ENCODE data around the gene ATP6V0A1. TPM values are rescaled to one million over a fixed set of nuclear protein-coding genes. Genes with fewer than 3 reads are reported as not detected.
"Not testable (repeated sequence)": the region's sequence is repeated elsewhere in the genome, so short reads cannot be mapped to it uniquely, and the experiment has no call there.

ATP6V0A1 gene
- total and polyA plus RNA-seq, 4 experiments from 2014 or later, result 3.9 to 15.9 (median 9.7) TPM

DNA sequence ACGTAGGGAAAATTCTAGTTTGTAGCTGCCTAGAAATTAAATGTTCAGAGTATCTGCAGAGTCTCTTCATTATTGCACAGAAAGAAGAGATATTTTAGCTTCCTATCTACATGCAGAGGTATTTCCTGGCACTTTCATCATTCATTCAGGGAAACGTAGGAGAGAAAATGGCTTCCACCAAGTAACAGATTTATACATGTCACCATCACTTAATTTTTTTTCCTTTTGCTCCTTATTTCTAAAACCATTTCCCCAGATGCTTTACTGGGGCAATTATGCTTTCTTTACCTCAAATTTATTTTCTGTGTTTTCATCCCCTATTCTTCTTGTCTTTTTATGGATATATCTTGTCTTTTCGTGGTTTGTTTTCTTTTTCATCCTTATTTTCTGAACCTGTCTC lies 18.5 kb downstream of the ATP6V0A1 start:
- Histone ChIP-seq H3K27me3 (ENCODE audit: insufficient read depth, low read length) (no peaks in the 10 kb centered on the region), H3K36me3 (ENCODE audit: insufficient read depth, low read length) (no peaks in the 10 kb centered on the region), H3K27ac (ENCODE audit: low read depth, low read length) (no peak overlapping the region), H3K9me3 (ENCODE audit: control insufficient read depth in 1 of 2, low read length in 2 of 2) (no peaks in the 10 kb centered on the region), H3K4me1 (ENCODE audit: insufficient read depth, low read length) (no peaks in the 10 kb centered on the region), H3K4me3 (ENCODE audit: low read length in 2 of 2) (no peak overlapping the region)
- Mint-ChIP-seq H3K4me3 (no peak overlapping the region), H3K9me3 (no peaks in the 10 kb centered on the region), H3K36me3 (peaks cover 21 to 45% of the 10 kb centered on the region in 2 donors), H3K27me3 (no peaks in the 10 kb centered on the region), H3K27ac (peak overlapping the region in 1 of 7 donors; percentile 0), H3K4me1 (peaks cover 0 to 3% (median 0%) of the 10 kb centered on the region in 4 donors)
- DNase-seq, result no peak
- ChIA-PET CTCF (ENCODE audit: partially characterized antibody) (no interaction called here), POLR2A (ENCODE audit: partially characterized antibody) (no interaction called here)
- intact Hi-C loops (cut with micrococcal nuclease), result no loop called here

DNA sequence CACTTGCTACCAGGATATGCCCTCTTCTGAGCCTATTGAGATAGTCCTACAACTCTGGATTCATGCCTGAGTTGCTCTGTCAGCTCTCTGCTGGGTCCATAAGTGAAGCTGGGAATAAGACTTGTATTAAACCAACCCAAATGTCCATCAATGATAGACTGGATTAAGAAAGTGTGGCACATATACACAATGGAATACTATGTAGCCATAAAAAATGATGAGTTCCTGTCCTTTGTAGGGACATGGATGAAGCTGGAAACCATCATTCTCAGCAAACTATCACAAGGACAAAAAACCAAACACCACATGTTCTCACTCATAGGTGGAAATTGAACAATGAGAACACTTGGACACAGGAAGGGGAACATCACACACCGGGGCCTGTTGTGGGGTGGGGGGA lies 19.1 kb downstream of the ATP6V0A1 start:
- H3K4me1 Mint-ChIP-seq; DNase-seq; H3K36me3 ChIP-seq (ENCODE audit: insufficient read depth, low read length); H3K9me3 ChIP-seq (ENCODE audit: control insufficient read depth in 1 of 2, low read length in 2 of 2); H3K4me3 Mint-ChIP-seq; H3K27me3 ChIP-seq (ENCODE audit: insufficient read depth, low read length); H3K4me1 ChIP-seq (ENCODE audit: insufficient read depth, low read length); CTCF ChIA-PET (ENCODE audit: partially characterized antibody); H3K27ac ChIP-seq (ENCODE audit: low read depth, low read length); POLR2A ChIA-PET (ENCODE audit: partially characterized antibody); H3K4me3 ChIP-seq (ENCODE audit: low read length in 2 of 2); H3K27ac Mint-ChIP-seq; intact Hi-C loops (cut with micrococcal nuclease); H3K27me3 Mint-ChIP-seq; H3K9me3 Mint-ChIP-seq: not testable (repeated sequence)
- peaks cover 19 to 41% of the 10 kb centered on the region in 2 donors for H3K36me3 Mint-ChIP-seq

DNA sequence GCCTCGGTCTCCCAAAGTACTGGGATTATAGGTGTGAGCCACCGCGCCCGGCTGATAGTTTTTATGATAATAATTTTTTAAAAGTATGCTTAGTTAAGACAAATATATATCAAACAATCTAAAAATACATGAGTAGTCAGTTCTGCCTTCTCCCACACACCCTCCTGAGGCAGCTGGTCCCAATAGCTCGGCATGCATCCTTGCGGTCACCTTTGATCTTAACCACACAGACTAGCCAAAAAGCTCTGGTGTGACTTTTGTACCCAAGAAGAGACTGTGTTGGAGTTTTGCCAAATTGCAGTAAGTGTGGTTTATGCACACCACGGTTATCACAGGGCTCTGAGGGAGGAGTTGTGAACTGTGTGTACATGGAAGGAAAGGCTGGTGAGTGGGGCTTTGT lies 25.6 kb downstream of the ATP6V0A1 start:
- POLR2A ChIA-PET (ENCODE audit: partially characterized antibody), result interaction anchor here (0.7 to 2.3 kb wide), 7 partner anchors 11 to 170 kb away, joined by 3 to 11 read pairs (median 4); partner anchors contain the start of gene STAT3

DNA sequence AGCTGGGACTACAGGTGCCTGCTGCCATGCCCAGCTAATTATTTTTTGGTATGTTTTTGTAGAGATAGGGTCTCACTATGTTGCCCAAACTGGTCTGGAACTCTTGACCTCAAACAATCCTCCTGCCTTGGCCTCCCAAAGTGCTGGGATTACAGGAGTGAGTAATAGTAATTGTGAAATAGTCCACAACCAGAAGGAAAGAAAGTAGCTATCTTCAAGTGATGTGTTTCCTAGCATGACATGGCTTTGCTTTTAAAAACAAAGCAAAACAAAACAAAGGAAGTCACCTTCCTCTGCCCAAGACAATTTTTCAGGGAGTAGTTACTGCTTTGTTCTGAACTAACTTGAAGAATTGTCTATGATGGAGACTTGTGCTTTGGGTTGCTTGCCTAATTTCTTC lies 27.0 kb downstream of the ATP6V0A1 start:
- intact Hi-C loops (cut with micrococcal nuclease), result no loop called here
- no peaks in the 10 kb centered on the region for H3K9me3 ChIP-seq (ENCODE audit: control insufficient read depth in 1 of 2, low read length in 2 of 2)
- H3K27ac ChIP-seq (ENCODE audit: low read depth, low read length), result no peak overlapping the region
- Mint-ChIP-seq H3K27me3 (peaks cover 0 to 1% of the 10 kb centered on the region in 2 donors), H3K4me3 (peak overlapping the region in 1 of 8 donors; percentile 43), H3K27ac (no peak overlapping the region), H3K4me1 (peaks cover 22 to 48% (median 33%) of the 10 kb centered on the region in 4 donors), H3K9me3 (no peaks in the 10 kb centered on the region), H3K36me3 (peaks cover 8 to 13% of the 10 kb centered on the region in 2 donors)
- no peak for DNase-seq
- H3K36me3 ChIP-seq (ENCODE audit: insufficient read depth, low read length), result no peaks in the 10 kb centered on the region
- H3K4me3 ChIP-seq (ENCODE audit: low read length in 2 of 2), result no peak overlapping the region
- CTCF ChIA-PET (ENCODE audit: partially characterized antibody), result interaction anchor here (0.9 kb wide), 1 partner anchor 29 kb away, joined by 4 read pairs; no protein-coding TSS in a partner anchor
- peaks cover 30% of the 10 kb centered on the region for H3K4me1 ChIP-seq (ENCODE audit: insufficient read depth, low read length)
- no peaks in the 10 kb centered on the region for H3K27me3 ChIP-seq (ENCODE audit: insufficient read depth, low read length)
- POLR2A ChIA-PET (ENCODE audit: partially characterized antibody), result no interaction called here

More for the DNA sequence above, 25.6 kb downstream of the ATP6V0A1 start:
- CTCF ChIA-PET (ENCODE audit: partially characterized antibody), result interaction anchor here (1.6 kb wide), 1 partner anchor 33 kb away, joined by 4 read pairs; no protein-coding TSS in a partner anchor
- Mint-ChIP-seq H3K4me3 (peak overlapping the region; percentile 10 to 77 (median 71)), H3K27ac (peak overlapping the region in 6 of 7 donors; percentile 5 to 93 (median 70)), H3K4me1 (peaks cover 19 to 41% (median 30%) of the 10 kb centered on the region in 4 donors), H3K27me3 (peaks cover 0 to 1% of the 10 kb centered on the region in 2 donors), H3K36me3 (peaks cover 3 to 11% of the 10 kb centered on the region in 2 donors), H3K9me3 (no peaks in the 10 kb centered on the region)
- H3K27ac ChIP-seq (ENCODE audit: low read depth, low read length), result no peak overlapping the region
- H3K36me3 ChIP-seq (ENCODE audit: insufficient read depth, low read length), result no peaks in the 10 kb centered on the region
- intact Hi-C loops (cut with micrococcal nuclease), result loop anchor here (1.0 to 5.0 kb wide), 2 partner anchors 27 to 33 kb away; no protein-coding TSS in a partner anchor
- H3K9me3 ChIP-seq (ENCODE audit: control insufficient read depth in 1 of 2, low read length in 2 of 2), result no peaks in the 10 kb centered on the region
- H3K4me1 ChIP-seq (ENCODE audit: insufficient read depth, low read length), result peaks cover 30% of the 10 kb centered on the region
- no peaks in the 10 kb centered on the region for H3K27me3 ChIP-seq (ENCODE audit: insufficient read depth, low read length)
- peak; percentile 87 to 92 (median 88) for DNase-seq
- peak overlapping the region in 1 of 2 donors; percentile 5 for H3K4me3 ChIP-seq (ENCODE audit: low read length in 2 of 2)

DNA sequence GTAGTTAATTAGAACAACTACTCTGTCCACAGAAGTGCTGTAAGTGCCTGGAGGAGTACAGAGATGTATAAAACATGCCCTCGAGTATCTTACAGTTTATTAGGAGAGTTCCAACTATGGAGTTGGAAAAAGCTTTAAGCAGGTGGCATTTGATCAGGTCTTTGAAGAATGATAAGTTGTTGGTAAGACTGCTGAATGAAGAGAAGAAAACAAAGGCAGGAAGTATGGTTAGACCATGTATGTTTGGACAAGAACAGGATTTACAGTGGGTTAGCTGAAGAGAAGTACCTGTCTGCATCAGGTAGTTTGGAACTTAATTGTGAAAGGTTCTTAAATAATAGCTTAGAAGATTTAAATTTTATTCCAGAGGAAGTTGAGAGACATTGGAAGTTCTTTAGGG lies 29.4 kb downstream of the ATP6V0A1 start:
- ChIA-PET CTCF (ENCODE audit: partially characterized antibody) (interaction anchor here (0.8 to 1.9 kb wide), 7 partner anchors 23 to 79 kb away, joined by 3 to 5 read pairs (median 3); no protein-coding TSS in a partner anchor), POLR2A (ENCODE audit: partially characterized antibody) (interaction anchor here (1.1 kb wide), 1 partner anchor 48 kb away, joined by 3 read pairs; the partner anchor contains the start of gene NAGLU)
- intact Hi-C loops (cut with micrococcal nuclease), result no loop called here
- H3K27me3 Mint-ChIP-seq, result peaks cover 0 to 1% of the 10 kb centered on the region in 2 donors
- Histone ChIP-seq H3K36me3 (ENCODE audit: insufficient read depth, low read length) (no peaks in the 10 kb centered on the region), H3K4me1 (ENCODE audit: insufficient read depth, low read length) (peaks cover 30% of the 10 kb centered on the region), H3K4me3 (ENCODE audit: low read length in 2 of 2) (no peak overlapping the region), H3K27ac (ENCODE audit: low read depth, low read length) (no peak overlapping the region), H3K9me3 (ENCODE audit: control insufficient read depth in 1 of 2, low read length in 2 of 2) (no peaks in the 10 kb centered on the region), H3K27me3 (ENCODE audit: insufficient read depth, low read length) (no peaks in the 10 kb centered on the region)
- DNase-seq, result no peak
- peaks cover 9 to 13% of the 10 kb centered on the region in 2 donors for H3K36me3 Mint-ChIP-seq
- H3K27ac Mint-ChIP-seq, result peak overlapping the region in 1 of 7 donors; percentile 65
- H3K4me1 Mint-ChIP-seq, result peaks cover 22 to 48% (median 33%) of the 10 kb centered on the region in 4 donors
- H3K4me3 Mint-ChIP-seq, result peak overlapping the region in 6 of 8 donors; percentile 0 to 63 (median 16)
- H3K9me3 Mint-ChIP-seq, result no peaks in the 10 kb centered on the region

DNA sequence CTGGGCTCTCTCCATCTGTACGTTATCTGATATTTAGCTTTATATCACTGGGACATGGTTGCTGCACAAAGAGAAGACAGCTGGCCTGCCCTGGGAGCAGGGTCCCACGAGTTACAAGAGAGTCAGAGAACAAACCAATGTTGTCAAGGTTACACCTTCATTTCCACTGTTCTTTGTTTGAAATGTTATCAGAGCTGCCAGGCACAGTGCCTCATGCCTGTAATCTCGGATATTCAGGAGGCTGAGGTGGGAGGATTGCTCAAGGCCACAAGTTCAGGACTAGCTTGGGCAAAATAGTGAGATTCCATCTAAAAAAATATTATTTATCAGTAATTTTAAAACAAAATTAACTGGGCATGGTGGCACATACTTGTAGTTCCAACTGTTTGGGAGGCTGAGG lies 34.6 kb downstream of the ATP6V0A1 start:
- Histone ChIP-seq H3K9me3 (ENCODE audit: control insufficient read depth in 1 of 2, low read length in 2 of 2) (no peaks in the 10 kb centered on the region), H3K27ac (ENCODE audit: low read depth, low read length) (no peak overlapping the region), H3K4me1 (ENCODE audit: insufficient read depth, low read length) (peaks cover 4% of the 10 kb centered on the region), H3K27me3 (ENCODE audit: insufficient read depth, low read length) (no peaks in the 10 kb centered on the region), H3K36me3 (ENCODE audit: insufficient read depth, low read length) (no peaks in the 10 kb centered on the region), H3K4me3 (ENCODE audit: low read length in 2 of 2) (no peak overlapping the region)
- Mint-ChIP-seq H3K36me3 (peaks cover 13 to 14% of the 10 kb centered on the region in 2 donors), H3K4me1 (peaks cover 4 to 15% (median 11%) of the 10 kb centered on the region in 4 donors), H3K4me3 (no peak overlapping the region), H3K27ac (no peak overlapping the region), H3K9me3 (no peaks in the 10 kb centered on the region), H3K27me3 (no peaks in the 10 kb centered on the region)
- CTCF ChIA-PET (ENCODE audit: partially characterized antibody), result interaction anchor here (2.6 kb wide), 1 partner anchor 21 kb away, joined by 11 read pairs; no protein-coding TSS in a partner anchor
- DNase-seq, result no peak
- intact Hi-C loops (cut with micrococcal nuclease), result no loop called here
- POLR2A ChIA-PET (ENCODE audit: partially characterized antibody), result no interaction called here

DNA sequence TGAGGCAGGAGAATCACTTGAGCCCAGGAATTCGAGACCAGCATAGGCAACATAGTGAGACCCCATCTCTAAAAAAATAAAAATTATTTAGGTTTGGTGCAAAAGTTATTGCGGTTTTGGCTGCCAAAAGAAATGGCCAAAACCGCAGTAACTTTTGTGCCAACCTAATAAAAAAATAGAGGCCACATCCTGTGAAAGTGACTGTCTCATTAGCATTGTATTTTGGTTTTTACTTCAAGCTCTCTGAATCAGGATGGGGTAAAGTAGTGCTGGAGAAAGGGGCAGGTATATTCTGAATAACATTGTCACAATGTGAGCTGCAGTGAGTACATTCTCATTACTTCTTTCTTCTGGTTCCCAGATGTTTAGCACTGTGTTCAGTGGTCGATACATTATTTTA lies 36.0 kb downstream of the ATP6V0A1 start:
- H3K4me1 Mint-ChIP-seq, result peaks cover 0 to 8% (median 5%) of the 10 kb centered on the region in 4 donors
- ChIA-PET CTCF (ENCODE audit: partially characterized antibody) (interaction anchor here (0.7 to 2.6 kb wide), 4 partner anchors 12 to 1863 kb away, joined by 3 to 11 read pairs (median 3); no protein-coding TSS in a partner anchor), POLR2A (ENCODE audit: partially characterized antibody) (no interaction called here)
- Histone ChIP-seq H3K27me3 (ENCODE audit: insufficient read depth, low read length) (no peaks in the 10 kb centered on the region), H3K27ac (ENCODE audit: low read depth, low read length) (no peak overlapping the region), H3K36me3 (ENCODE audit: insufficient read depth, low read length) (no peaks in the 10 kb centered on the region), H3K9me3 (ENCODE audit: control insufficient read depth in 1 of 2, low read length in 2 of 2) (no peaks in the 10 kb centered on the region), H3K4me1 (ENCODE audit: insufficient read depth, low read length) (no peaks in the 10 kb centered on the region), H3K4me3 (ENCODE audit: low read length in 2 of 2) (no peak overlapping the region)
- H3K36me3 Mint-ChIP-seq, result peaks cover 9 to 13% of the 10 kb centered on the region in 2 donors
- no peak for DNase-seq
- no peaks in the 10 kb centered on the region for H3K9me3 Mint-ChIP-seq
- no peak overlapping the region for H3K27ac Mint-ChIP-seq
- no peak overlapping the region for H3K4me3 Mint-ChIP-seq
- intact Hi-C loops (cut with micrococcal nuclease), result no loop called here
- H3K27me3 Mint-ChIP-seq, result no peaks in the 10 kb centered on the region

Measured in CD4-positive, alpha-beta memory T cell (primary cell).